Measurements from ENCODE around the gene PCDH17.

DNA sequence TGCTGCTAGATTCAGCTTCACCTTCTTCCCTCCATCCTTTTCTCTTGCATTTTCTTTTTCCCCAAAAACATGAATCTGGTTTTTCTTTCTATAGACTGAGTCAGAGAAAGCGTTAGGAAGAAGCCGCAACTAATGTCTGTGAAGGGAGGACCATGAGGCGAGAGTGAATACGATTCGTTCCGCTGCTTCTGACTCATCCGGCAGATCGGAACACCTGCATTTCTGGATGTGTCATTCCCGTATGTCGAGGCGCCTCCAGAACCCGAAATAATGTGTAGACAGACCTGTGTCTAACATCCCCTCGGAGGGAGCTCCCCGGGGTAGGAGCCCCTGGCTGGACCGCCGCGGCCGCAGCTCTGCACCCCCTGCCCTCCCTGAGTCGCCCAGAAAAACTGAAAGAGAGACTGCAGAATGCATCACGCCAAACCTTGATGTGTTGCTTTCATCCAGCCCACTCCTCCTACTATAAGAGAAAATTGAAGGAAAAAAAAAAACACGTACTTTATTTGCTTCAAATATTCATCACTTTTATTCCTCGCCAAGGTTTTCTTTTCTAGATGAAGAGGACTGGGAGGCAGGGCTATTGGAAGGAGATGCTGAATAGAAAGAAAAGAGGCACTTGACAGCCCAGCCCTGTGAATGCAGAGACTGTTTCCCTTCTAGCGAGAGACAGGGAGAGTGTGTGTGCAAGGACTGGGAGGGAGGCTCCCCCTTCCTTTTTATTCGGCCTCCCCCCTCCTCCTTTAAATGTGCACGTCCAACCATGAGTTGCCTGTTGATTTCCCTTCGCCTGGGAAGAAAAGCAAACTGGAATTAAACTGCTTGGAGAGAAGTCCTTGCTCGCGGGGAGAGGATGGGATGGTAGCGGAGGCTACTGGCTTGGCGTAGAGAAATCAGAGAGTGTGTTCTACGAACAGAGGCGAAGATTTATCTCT lies 616 bp upstream of the PCDH17 start:
- TF ChIP-seq, protein P1, sequence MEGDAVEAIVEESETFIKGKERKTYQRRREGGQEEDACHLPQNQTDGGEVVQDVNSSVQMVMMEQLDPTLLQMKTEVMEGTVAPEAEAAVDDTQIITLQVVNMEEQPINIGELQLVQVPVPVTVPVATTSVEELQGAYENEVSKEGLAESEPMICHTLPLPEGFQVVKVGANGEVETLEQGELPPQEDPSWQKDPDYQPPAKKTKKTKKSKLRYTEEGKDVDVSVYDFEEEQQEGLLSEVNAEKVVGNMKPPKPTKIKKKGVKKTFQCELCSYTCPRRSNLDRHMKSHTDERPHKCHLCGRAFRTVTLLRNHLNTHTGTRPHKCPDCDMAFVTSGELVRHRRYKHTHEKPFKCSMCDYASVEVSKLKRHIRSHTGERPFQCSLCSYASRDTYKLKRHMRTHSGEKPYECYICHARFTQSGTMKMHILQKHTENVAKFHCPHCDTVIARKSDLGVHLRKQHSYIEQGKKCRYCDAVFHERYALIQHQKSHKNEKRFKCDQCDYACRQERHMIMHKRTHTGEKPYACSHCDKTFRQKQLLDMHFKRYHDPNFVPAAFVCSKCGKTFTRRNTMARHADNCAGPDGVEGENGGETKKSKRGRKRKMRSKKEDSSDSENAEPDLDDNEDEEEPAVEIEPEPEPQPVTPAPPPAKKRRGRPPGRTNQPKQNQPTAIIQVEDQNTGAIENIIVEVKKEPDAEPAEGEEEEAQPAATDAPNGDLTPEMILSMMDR (IDR thresholded peaks at IDR 0.05): no peak
- TF ChIP-seq POLR2A (IDR thresholded peaks at IDR 0.05): no peak
